Caco-2 (cell line): ENCODE measurements around the gene SEMA4G. TPM values are rescaled to one million over a fixed set of nuclear protein-coding genes. Genes with fewer than 3 reads are reported as not detected.

Source experiments
- BruUV-seq: library from RNA; stranded (reverse); fragments of 400-500 nt; replicated peaks from 2 replicates; lab custom pipeline; 2021; lab: Mats Ljungman, UMichigan
- CTCF ChIA-PET: fragments of 300-600 bp; sonication (Branson Sonifier 250); formaldehyde crosslinking; loops from one replicate; lab custom pipeline; 2022; ENCODE audit warnings: antibody characterized with exemption; lab: Charles Lee
- POLR2A ChIA-PET: fragments of 300-600 bp; sonication (Branson Sonifier 250); formaldehyde crosslinking; loops from one replicate; lab custom pipeline; 2022; ENCODE audit warnings: antibody characterized with exemption; lab: Charles Lee
- DNase-seq, 2 experiments: peaks; one replicate each; pipeline versions ENCODE4 v3.0.0 to v3.0.0-alpha.2; 2020 to 2022
- H3K27me3 ChIP-seq: replicated peaks from 2 replicates; pipeline ENCODE4 v1.6.0; 2011; ENCODE audit warnings: low read length; ENCODE audit not compliant: control insufficient read depth, insufficient read depth
- H3K36me3 ChIP-seq: 2 replicates; pipeline ENCODE4 v1.5.1; 2011; ENCODE audit warnings: low read length; ENCODE audit not compliant: control insufficient read depth, insufficient read depth
- H3K4me1 ChIP-seq: fragments of 250-450 bp; sonication (Bioruptor Pico); 2 replicates; pipeline ENCODE4 v1.5.1; 2020; ENCODE audit warnings: mild to moderate bottlenecking
- H3K4me3 ChIP-seq: 2 replicates; pipeline ENCODE4 v1.5.1; 2011; ENCODE audit warnings: low read depth, mild to moderate bottlenecking, control low read depth, low read length
- H3K9me3 ChIP-seq: fragments of 250-450 bp; sonication (Bioruptor Pico); 2 replicates; pipeline ENCODE4 v1.5.1; 2020; ENCODE audit warnings: mild to moderate bottlenecking, moderate library complexity
- H3K27ac Mint-ChIP-seq: one replicate; pipeline ENCODE4 v1.8.0; 2022; ENCODE audit warnings: mixed read lengths; ENCODE audit not compliant: unreplicated experiment
- H3K27me3 Mint-ChIP-seq: one replicate; pipeline ENCODE4 v1.8.0; 2022; ENCODE audit warnings: mixed read lengths; ENCODE audit not compliant: insufficient read depth, unreplicated experiment
- H3K36me3 Mint-ChIP-seq: one replicate; pipeline ENCODE4 v1.8.0; 2022; ENCODE audit warnings: mild to moderate bottlenecking, mixed read lengths; ENCODE audit not compliant: insufficient read depth, unreplicated experiment
- H3K4me1 Mint-ChIP-seq: one replicate; pipeline ENCODE4 v1.8.0; 2022; ENCODE audit warnings: low read depth, mixed read lengths; ENCODE audit not compliant: unreplicated experiment
- H3K4me3 Mint-ChIP-seq: one replicate; pipeline ENCODE4 v1.8.0; 2022; ENCODE audit warnings: mild to moderate bottlenecking, moderate library complexity, mixed read lengths; ENCODE audit not compliant: unreplicated experiment
- H3K9me3 Mint-ChIP-seq: one replicate; pipeline ENCODE4 v1.8.0; 2022; ENCODE audit warnings: mixed read lengths; ENCODE audit not compliant: unreplicated experiment
- CTCF ChIP-seq, 2 experiments: fragments of 200-600 bp in 1 of 2; IDR thresholded peaks; 1 replicate in 1 of 2; 2 replicates in 1 of 2; pipeline versions ENCODE4 v1.5.1 to v1.8.0; 2011 to 2022; ENCODE audit warnings: antibody characterized with exemption in 1 of 2, control low read depth in 1 of 2, inconsistent platforms in 1 of 2, low read depth in 1 of 2, low read length in 1 of 2, mild to moderate bottlenecking in 1 of 2, moderate library complexity in 1 of 2; ENCODE audit not compliant: insufficient read depth in 1 of 2, severe bottlenecking in 1 of 2, unreplicated experiment in 1 of 2
- intact Hi-C: fragments of 100-400 bp; cut with micrococcal nuclease; formaldehyde crosslinking; loops from one replicate; pipeline ENCODE4 v1.10.0; 2022; ENCODE audit not compliant: unreplicated experiment
- total RNA-seq: library from RNA; stranded (reverse); gene quantifications from 2 replicates; pipeline ENCODE4 v1.2.3, GENCODE V29; 2022

The SEMA4G gene
- total RNA-seq, 1 experiment from 2014 or later: 81.2 TPM

- CTCF ChIA-PET: interaction anchor here (0.6 to 1.5 kb wide), 4 partner anchors 44 to 223 kb away, joined by 3 to 8 read pairs (median 6); no protein-coding TSS in a partner anchor
- Mint-ChIP-seq H3K4me3 (no peak overlapping the region), H3K36me3 (peaks cover 21% of the 10 kb centered on the region), H3K27ac (no peak overlapping the region), H3K4me1 (peaks cover 36% of the 10 kb centered on the region), H3K9me3 (no peaks in the 10 kb centered on the region), H3K27me3 (no peaks in the 10 kb centered on the region)
- Histone ChIP-seq H3K36me3 (peaks cover 1% of the 10 kb centered on the region), H3K9me3 (no peaks in the 10 kb centered on the region), H3K27me3 (no peaks in the 10 kb centered on the region), H3K4me3 (no peak overlapping the region), H3K4me1 (peaks cover 22% of the 10 kb centered on the region)
- TF ChIP-seq CTCF (IDR thresholded peaks at IDR 0.05; ENCODE audit: insufficient read depth in 1 of 2, low read depth in 1 of 2, low read length in 1 of 2, severe bottlenecking in 1 of 2, unreplicated experiment in 1 of 2): no peak
- POLR2A ChIA-PET: interaction anchor here (0.6 kb wide), 1 partner anchor 10 kb away, joined by 4 read pairs; no protein-coding TSS in a partner anchor
- DNase-seq: no peak
- no TSS peak for BruUV-seq
- intact Hi-C loops: no loop called here
Observed at GRCh38 chr10:100966887-100967286, 2.4 kb upstream of the SEMA4G start.

- Mint-ChIP-seq H3K4me3 (no peak overlapping the region), H3K27ac (no peak overlapping the region), H3K27me3 (no peaks in the 10 kb centered on the region), H3K36me3 (peaks cover 22% of the 10 kb centered on the region), H3K9me3 (no peaks in the 10 kb centered on the region), H3K4me1 (peaks cover 40% of the 10 kb centered on the region)
- H3K27me3 ChIP-seq: no peaks in the 10 kb centered on the region
- H3K9me3 ChIP-seq: no peaks in the 10 kb centered on the region
- no peak overlapping the region for H3K4me3 ChIP-seq
- H3K36me3 ChIP-seq: peaks cover 1% of the 10 kb centered on the region
- POLR2A ChIA-PET: interaction anchor here (0.6 kb wide), 1 partner anchor 10 kb away, joined by 4 read pairs; no protein-coding TSS in a partner anchor
- BruUV-seq: no TSS peak
- peaks cover 26% of the 10 kb centered on the region for H3K4me1 ChIP-seq
- CTCF ChIA-PET: interaction anchor here (0.6 to 1.2 kb wide), 3 partner anchors 44 to 223 kb away, joined by 3 to 8 read pairs (median 4); no protein-coding TSS in a partner anchor
- DNase-seq: no peak
- TF ChIP-seq CTCF (IDR thresholded peaks at IDR 0.05; ENCODE audit: insufficient read depth in 1 of 2, low read depth in 1 of 2, low read length in 1 of 2, severe bottlenecking in 1 of 2, unreplicated experiment in 1 of 2): no peak
- intact Hi-C loops: no loop called here
Observed at GRCh38 chr10:100967332-100967731, 2.0 kb upstream of the SEMA4G start.

- H3K27ac Mint-ChIP-seq: peak overlapping the region; percentile 86
- BruUV-seq: TSS peak; percentile 44
- no peak for TF ChIP-seq CTCF (IDR thresholded peaks at IDR 0.05; ENCODE audit: insufficient read depth in 1 of 2, low read depth in 1 of 2, low read length in 1 of 2, severe bottlenecking in 1 of 2, unreplicated experiment in 1 of 2)
- POLR2A ChIA-PET: no interaction called here
- H3K9me3 ChIP-seq: no peaks in the 10 kb centered on the region
- H3K4me1 ChIP-seq: peaks cover 33% of the 10 kb centered on the region
- H3K4me3 Mint-ChIP-seq: peak overlapping the region; percentile 90
- intact Hi-C loops: no loop called here
- no peak for DNase-seq
- CTCF ChIA-PET: interaction anchor here (0.6 to 2.4 kb wide), 3 partner anchors 19 to 46 kb away, joined by 3 to 12 read pairs (median 4); partner anchors contain the start of genes MRPL43 and TWNK
- H3K36me3 ChIP-seq: peaks cover 7% of the 10 kb centered on the region
- peaks cover 24% of the 10 kb centered on the region for H3K36me3 Mint-ChIP-seq
- H3K4me3 ChIP-seq: no peak overlapping the region
- no peaks in the 10 kb centered on the region for H3K9me3 Mint-ChIP-seq
- no peaks in the 10 kb centered on the region for H3K27me3 ChIP-seq
- H3K4me1 Mint-ChIP-seq: peaks cover 49% of the 10 kb centered on the region
- H3K27me3 Mint-ChIP-seq: no peaks in the 10 kb centered on the region
Observed at GRCh38 chr10:100968062-100968736, 1.1 kb upstream of the SEMA4G start.
